ENCODE measurements around the gene P3H1. TPM values are rescaled to one million over a fixed set of nuclear protein-coding genes. Genes with fewer than 3 reads are reported as not detected.
"Not testable (repeated sequence)": the region's sequence is repeated elsewhere in the genome, so short reads cannot be mapped to it uniquely, and the experiment has no call there.

P3H1 gene, protein sequence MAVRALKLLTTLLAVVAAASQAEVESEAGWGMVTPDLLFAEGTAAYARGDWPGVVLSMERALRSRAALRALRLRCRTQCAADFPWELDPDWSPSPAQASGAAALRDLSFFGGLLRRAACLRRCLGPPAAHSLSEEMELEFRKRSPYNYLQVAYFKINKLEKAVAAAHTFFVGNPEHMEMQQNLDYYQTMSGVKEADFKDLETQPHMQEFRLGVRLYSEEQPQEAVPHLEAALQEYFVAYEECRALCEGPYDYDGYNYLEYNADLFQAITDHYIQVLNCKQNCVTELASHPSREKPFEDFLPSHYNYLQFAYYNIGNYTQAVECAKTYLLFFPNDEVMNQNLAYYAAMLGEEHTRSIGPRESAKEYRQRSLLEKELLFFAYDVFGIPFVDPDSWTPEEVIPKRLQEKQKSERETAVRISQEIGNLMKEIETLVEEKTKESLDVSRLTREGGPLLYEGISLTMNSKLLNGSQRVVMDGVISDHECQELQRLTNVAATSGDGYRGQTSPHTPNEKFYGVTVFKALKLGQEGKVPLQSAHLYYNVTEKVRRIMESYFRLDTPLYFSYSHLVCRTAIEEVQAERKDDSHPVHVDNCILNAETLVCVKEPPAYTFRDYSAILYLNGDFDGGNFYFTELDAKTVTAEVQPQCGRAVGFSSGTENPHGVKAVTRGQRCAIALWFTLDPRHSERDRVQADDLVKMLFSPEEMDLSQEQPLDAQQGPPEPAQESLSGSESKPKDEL
- 79.5 and 95.5 TPM in 2 replicates for total RNA-seq (2014; rRNA removed; shearing (Covaris generic))

DNA sequence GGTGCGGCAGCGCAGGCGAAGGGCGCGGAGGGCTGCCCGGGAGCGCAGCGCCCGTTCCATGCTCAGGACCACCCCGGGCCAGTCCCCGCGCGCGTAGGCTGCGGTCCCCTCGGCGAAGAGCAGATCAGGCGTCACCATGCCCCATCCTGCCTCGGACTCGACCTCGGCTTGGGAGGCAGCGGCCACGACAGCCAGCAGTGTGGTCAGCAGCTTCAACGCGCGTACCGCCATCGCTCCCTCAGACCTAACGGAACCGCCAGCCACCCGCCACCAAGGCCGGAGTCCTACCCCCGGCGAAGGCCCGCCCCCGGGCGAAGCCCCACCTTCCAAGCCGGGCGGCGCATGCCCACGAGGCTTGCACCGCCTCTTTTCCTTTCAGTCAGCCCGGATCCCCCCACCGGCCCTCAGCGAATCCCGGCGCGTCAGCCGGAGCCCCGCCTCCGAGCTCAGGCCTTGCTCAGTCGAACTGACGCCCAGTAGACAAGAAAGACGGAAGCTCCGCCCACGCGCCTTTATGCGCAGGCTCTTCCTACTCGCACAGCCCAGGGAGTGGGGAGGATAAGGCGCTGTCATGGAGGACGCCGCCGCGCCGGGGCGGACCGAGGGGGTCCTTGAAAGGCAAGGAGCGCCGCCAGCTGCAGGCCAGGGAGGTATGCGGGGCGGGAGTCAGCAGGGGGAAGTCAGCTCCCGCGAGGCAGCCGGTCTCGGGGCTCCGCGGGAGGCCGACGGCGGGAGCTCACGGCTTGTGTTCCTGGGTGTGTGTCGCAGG is at the start of gene P3H1, which contains the start of gene C1orf50:
Gene P3H1, minus strand, starts transcription at position 288 of the 769 bp plus-strand sequence. Its CDS starts 57 bp downstream, at position 231.
Gene C1orf50, plus strand, starts transcription at position 509 of the 769 bp plus-strand sequence. Its CDS starts 63 bp downstream, at position 572.
- DNase-seq (ENCODE audit: low spot score) = peak; percentile 97

DNA sequence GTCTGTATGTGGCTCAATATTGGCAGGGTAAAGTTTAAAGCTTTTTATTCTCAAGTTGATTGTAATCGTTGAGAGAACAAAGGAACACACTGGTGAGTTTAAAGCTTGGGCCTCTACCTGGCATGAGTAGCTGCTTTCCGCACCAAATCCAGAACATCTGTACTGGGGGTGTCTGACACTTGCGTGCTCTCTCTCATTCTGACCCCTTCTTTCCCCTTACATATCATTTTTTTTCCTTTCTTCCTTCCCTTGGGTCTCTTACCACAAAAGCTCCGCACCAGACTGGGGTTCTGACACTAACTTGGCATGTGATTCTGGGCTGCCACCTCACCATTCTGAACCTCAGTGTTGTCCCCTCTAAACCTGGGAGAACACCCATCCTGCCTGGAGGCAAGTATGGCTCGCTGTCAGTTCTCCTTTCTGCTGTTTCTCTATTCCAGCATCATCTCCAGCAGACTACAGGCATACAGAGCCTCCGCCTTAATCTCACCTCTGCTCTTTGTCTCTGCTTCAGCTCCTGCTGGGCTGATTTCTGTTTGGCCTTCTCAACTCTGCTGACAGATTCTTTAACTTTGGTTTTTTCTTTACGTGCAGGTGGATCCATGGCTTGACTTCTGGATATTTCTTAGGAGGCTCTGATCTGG is 49.2 kb upstream of the P3H1 start:
- DNase-seq (ENCODE audit: low spot score) = peak; percentile 9

DNA sequence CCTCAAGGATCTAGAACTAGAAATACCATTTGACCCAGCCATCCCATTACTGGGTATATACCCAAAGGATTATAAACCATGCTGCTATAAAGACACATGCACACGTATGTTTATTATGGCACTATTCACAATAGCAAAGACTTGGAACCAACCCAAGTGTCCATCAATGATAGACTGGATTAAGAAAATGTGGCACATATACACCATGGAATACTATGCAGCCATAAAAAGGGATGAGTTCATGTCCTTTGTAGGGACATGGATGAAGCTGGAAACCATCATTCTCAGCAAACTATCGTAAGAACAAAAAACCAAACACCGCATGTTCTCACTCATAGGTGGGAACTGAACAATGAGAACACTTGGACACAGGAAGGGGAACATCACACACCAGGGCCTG is 48.0 kb upstream of the P3H1 start:
- DNase-seq (ENCODE audit: low spot score) = not testable (repeated sequence)

DNA sequence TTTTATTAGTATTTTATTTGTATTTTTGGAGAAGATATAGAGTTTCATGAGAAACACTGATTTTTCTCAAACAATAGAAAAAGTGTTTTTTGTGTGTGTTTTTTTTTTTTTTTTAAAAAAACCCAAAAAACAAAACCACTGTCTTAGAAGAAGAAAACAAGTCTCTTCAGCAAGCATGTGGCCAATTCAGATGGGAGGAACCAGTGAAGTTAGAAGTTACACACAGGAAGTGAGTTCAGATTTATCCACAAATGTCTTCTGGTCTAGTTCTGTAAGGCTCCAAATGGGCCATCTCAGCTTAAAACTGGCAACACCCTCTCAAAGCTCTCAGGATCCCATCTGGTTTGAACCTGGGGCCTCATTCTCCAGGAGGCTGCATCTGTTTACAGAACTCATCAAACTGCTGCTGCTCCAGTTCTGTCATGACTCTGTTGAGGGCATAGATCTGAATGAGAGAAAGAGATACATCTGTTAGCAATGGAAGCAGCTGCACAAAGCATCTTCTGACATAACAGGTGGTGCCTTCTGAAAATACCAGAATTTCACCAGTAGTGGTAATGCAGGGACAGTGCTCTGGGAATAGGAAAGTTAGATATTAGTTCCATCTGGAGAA is 40.3 kb upstream of the P3H1 start:
- DNase-seq (ENCODE audit: low spot score) = no peak

DNA sequence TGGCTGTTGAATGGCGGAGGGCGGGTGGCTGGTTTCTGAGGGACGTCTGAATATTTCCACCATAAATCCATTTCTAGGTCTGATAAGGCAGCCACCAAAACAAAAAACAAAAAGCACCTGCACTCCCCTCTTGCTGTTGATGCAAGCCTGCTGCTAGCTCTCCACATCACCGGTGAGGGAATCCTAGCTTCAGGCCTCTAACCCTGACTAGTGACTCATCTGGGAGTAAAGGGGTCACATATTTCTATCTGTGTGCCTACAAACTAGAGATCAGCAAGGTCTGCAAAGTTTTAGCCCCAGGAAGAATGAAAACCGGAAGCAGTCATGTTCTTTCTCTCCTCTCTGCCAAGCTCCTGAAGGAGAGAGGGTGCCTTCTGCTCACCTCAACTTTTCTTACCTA is 39.8 kb upstream of the P3H1 start:
- no peak for DNase-seq (ENCODE audit: low spot score)

DNA sequence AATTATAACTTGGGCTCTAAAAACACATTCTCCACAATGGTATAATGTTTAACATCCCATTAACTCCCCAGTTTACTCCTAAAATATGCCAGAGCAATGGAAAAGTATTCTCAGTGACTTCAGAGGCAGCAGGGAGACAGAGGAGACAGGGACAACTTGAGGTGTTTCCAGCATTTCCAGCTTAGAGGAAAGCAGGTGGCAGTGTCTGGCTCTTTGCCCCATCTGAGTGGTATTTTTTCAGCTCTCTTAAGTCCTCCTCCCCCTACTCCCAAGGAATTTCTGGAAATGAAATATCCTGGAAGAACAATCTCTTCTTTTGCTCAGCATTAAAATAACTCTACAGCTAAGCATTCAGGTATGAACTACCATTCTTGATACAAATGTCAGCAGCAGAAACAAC is 39.3 kb upstream of the P3H1 start:
- DNase-seq (ENCODE audit: low spot score) = no peak

DNA sequence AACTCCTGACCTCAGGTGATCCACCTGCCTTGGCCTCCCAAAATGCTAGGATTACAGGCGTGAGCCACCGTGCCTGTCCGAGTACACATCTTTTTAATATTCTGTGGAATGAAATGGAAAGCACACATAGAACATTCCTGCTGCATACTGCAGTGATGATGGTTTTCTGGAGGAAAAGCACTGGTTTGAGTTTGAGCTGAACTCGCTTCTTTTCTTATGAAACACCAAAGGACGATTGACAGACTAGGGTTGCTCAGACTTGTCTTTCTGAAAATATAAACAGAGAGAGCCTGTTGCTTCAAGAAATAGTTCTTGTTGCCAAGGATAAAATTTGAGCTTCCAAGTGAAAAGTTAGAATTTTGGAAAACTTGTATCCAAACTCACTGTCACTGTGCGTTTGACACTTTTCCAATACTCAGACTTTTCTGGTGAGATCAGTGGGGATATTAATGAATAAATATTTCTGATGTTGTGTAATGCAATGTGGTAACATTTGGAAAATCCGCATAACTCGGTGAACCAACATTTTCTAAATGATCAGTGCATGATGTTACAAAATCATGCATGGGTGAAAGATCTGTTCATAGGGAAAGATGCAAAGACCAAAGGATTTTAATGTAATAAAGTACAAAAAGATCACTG is 35.1 kb upstream of the P3H1 start:
- DNase-seq (ENCODE audit: low spot score) = no peak

DNA sequence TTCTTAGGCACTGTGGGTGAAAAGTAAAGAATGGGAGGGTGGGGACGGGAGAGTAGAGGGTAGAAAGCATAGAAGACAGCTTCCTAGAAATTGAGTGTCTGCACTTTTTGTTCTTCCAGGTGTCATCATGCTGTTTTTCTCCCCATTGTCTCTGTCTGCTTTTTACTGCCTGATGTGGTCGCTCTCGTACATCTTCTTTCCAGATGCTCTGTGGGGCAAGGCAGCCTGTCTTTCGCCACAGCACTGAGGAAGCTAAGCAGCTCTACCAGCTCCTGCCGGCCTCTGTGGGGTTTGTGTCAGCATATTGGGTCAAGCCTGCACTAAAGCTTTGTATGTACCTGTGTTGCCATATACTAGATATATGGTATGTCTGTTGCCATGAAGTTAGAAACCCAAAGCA is 31.2 kb upstream of the P3H1 start:
- no peak for DNase-seq (ENCODE audit: low spot score)

DNA sequence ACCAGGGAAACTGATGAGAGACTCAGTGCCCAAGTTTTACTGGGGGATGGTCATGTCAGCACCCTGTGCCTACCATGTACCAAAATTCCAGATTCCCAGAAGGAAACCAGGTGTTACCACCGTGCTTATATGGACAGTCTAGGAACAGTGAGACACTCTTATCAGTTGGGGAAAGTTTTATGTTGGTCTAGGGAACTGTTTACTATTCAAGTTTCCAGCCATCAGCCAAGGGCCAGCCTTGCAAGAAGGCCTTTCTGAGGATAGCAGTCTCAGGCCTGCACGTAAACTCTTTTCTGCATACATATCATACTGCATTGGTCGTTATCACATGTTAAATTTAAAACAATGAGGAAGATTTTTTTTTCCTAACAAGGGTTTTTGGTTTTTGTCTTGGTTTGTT is 30.6 kb upstream of the P3H1 start:
- DNase-seq (ENCODE audit: low spot score) = no peak

DNA sequence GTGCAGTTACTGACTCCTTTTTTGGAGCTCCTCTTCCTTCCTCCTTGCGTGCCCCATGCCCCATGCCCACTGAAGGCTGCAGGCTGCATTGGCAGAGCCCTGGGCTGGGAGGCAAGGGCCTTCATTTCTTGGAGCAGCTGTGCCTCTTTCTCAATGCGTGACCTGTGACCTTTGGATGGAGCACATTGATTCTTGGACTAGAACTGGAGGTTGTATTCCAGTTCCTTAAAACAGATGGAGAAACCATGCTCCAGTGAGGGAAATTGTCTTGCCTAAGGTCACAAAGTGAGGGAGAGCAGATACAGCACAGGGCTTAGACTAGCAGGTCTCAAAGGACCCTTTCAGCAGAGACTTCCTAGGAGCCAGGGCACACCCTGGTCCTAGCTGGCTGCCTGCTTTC is 27.0 kb upstream of the P3H1 start:
- DNase-seq (ENCODE audit: low spot score) = no peak

DNA sequence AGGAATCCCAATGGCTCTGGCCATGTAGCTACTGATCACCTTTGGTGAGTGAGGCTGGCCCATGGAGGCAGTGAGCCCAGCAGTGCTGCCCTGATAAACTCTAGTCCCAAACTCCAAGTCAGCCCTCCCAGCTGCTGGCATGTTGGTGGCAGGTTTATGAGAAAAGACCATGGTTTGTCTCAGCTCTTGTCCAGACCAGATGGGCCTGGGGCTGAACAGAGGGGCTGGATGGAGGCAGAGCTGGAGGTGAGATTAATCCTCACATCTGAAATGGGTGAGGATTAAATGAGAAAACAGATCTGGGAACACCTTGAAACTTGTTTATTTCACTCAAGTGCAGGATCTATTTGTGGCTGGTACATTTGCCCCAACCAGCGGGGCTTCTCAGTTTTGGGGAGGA is 21.2 kb upstream of the P3H1 start:
- no peak for DNase-seq (ENCODE audit: low spot score)

DNA sequence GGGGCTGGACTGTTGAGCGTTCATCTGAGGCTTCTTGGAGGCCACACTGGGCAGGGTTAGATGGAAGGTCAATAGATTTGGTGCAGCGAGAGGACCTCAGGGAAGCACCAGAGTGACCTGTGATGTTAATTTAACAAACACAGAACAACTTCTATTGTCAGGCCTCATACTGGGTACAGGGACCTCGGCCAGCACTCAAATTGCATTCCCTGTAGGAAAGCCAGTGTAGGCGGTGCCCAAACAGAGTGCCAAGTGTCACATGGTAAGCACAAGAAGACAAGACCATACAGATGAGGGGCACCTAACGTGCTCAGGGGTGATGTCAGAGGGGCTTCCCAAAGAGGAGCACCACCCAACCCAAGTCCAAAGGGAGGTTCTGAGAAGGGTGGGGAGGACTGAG is 19.3 kb upstream of the P3H1 start:
- no peak for DNase-seq (ENCODE audit: low spot score)

DNA sequence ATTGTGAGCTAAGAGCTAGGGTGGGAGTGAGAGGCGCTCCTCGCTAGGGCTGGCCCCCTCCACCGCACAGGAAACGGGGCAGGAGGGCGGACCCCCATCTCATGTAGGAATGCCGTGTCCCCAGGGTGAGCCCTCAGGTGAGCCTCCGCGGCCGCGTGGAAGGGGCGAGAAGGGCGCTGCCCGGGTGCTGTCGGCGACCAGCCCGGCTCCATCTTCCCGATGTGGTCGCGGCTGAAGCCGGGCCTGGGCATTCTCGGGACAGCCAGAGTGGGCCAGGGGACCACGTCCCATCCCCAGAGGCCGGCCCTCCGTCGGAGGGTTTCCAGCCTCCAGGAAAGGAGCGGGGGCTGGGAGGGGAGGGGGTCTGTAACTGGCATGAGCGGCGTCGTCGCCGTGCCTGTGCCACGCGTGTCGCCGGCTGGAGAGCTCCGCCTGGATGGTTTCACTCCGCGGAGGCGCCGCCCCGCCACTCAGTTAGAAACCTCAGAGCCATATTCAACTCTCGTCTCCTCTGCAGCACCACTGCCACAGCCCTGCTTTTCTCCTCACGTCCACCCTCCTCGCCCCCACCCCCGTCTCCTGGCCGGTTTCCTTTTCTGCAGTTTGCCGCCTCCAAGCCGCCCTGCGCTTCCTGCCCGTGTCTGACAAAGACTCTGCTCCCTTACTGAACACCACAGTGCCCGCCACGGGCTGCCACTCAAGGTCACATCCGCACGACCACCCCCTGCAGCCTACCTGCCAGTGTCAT is 18.3 kb upstream of the P3H1 start, which contains the start of gene TMEM269:
Gene TMEM269, plus strand, starts transcription at position 46 of the 748 bp plus-strand sequence. CDS start 4,903 bp downstream, outside the sequence.
- no peak for DNase-seq (ENCODE audit: low spot score)

DNA sequence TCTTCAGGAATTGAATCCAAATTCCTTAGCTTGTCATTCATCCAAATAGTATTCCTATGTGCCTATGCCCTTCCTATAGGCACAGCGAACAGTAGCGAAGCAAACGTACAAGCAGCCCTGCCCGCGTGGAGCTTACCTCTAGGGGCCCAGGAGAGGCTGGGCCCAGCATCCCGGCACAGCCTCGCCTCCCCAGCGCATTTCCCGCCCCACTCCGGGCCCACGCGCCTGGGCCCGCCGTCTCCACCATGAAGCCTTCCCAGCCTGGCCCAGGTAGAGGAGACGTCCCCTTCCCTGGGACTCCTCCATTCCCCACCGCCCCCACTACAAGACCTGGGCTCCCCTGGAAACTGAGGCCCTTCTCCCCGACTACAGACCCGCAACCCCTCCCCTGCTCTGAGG is 17.7 kb upstream of the P3H1 start:
- no peak for DNase-seq (ENCODE audit: low spot score)

DNA sequence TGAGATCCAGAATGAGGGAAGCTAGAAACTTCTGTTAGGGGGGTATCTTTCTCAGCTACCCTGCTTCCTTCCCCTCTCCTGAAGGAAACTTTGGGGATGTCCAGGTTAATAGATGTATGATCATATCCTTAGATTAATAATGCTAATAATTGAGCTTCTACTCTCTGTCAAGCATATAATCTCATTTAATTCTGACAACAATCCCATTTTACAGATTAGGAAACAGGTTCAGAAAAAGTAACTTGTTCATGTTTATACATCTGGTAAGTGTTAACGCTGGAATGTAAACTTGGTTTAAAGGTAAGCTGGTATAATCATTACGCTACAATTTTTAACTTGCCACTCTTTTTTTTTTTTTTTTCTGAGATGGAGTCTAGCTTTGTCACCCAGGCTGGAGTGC is 16.3 kb upstream of the P3H1 start:
- DNase-seq (ENCODE audit: low spot score) = no peak

DNA sequence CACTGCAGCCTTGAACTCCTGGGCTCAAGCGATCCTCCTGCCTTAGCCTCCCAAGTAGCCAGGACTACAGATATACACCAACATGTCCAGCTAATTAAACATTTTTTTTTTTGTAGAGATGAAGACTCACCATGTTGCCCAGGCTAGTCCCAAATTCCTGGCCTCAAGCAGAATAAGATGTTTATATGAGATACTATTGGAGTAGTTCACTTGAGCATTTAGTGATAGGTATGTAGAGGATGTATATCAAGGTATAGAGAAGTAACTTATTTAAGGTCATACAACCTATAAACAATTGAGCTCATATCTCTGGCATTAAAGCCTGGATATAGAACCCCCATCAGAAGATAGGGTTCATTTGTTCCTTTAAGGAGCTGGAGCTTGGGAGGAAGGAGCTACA is 13.3 kb upstream of the P3H1 start:
- DNase-seq (ENCODE audit: low spot score) = no peak

DNA sequence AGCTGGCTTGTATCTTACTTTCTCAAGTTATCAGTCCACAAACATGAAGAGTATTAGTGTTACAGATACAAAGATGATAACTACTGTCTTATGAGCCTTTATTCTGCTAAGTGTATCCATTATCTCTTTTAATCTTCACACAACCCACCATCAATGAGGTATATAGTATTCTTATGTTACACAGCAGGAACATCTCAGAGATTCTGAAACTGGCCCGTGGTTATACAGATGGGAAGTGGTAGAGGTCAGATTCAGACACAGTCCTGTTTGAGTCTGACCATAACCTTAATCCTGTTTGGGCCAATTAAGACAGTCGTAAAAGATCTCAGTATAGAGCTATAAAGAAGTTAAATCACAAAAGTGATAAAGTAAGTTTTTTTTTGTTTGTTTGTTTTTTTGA is 12.9 kb upstream of the P3H1 start:
- DNase-seq (ENCODE audit: low spot score) = no peak

DNA sequence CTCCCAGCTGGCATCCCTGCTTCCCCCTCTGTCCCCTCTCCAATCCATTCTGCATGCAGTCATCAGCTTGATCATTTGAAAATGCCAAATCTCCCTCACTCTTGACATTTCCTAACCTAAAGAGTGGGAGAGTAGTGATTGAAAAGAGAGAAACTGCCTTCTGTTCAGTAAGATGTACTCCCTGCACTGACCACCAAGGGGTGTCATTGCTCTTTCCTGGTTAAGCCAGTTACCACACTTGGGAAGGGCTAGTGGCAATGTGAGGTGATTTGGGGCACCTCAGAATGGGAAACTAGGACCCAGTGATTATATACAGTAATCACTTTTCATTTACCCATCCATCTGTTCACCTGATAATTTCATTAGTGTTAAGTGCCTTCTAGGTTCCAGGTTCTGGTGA is 11.0 kb upstream of the P3H1 start:
- DNase-seq (ENCODE audit: low spot score) = no peak

DNA sequence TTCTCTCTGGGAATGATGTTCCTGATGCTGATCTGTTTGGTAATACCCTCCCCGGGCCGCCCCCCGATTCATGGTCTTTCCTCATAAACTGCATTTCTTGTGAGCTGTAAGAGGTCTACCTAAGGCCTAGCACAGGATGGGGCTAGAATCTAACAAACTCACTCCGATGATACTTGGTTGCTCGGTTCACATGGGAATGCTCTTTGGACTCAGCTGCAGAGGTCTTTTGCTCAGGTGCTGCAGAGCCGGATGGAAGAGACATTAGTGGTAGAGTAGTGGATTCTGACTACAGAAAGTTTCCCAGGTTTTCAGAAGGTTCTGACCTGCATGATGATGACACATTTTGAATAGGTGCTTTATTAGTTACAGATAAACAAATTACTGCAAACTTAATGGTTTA is 9.7 kb upstream of the P3H1 start:
- DNase-seq (ENCODE audit: low spot score) = no peak

DNA sequence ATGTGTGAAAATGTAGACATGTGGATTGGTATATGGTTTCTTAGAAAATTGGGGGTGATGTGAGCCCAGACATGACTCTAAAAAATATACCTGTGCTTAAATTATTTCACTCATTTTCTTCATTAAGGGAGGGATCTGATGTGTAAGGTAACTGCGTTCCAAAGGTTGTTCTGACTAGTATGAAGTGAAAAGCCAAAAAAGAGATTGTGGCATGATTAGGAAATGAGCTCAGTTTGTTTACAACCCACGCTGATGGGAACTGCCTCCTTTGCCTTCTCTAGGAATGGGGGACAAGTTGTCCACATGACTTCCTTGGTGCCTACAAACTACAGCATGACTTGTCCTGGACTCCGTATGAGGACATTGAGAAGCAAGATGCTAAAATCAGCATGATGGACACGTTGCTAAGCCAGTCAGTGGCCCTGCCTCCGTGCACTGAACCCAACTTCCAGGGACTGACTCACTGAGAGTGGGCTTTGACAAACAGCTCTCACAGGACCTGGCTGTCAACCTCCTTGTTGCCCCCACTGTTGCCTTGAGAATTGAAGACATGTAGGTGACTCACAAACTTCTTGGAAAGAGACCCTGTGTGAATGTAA is 8.2 kb upstream of the P3H1 start:
- no peak for DNase-seq (ENCODE audit: low spot score)
